Epidermal melanocyte (primary cell): Measurements from ENCODE around the gene KRT81.
"Not testable (repeated sequence)": the region's sequence is repeated elsewhere in the genome, so short reads cannot be mapped to it uniquely, and the experiment has no call there.

Experiments used
- DNase-seq: peaks from one replicate; pipeline ENCODE4 v3.0.0; 2011; ENCODE audit warnings: low spot score; ENCODE audit not compliant: insufficient read length

KRT81 gene

DNA sequence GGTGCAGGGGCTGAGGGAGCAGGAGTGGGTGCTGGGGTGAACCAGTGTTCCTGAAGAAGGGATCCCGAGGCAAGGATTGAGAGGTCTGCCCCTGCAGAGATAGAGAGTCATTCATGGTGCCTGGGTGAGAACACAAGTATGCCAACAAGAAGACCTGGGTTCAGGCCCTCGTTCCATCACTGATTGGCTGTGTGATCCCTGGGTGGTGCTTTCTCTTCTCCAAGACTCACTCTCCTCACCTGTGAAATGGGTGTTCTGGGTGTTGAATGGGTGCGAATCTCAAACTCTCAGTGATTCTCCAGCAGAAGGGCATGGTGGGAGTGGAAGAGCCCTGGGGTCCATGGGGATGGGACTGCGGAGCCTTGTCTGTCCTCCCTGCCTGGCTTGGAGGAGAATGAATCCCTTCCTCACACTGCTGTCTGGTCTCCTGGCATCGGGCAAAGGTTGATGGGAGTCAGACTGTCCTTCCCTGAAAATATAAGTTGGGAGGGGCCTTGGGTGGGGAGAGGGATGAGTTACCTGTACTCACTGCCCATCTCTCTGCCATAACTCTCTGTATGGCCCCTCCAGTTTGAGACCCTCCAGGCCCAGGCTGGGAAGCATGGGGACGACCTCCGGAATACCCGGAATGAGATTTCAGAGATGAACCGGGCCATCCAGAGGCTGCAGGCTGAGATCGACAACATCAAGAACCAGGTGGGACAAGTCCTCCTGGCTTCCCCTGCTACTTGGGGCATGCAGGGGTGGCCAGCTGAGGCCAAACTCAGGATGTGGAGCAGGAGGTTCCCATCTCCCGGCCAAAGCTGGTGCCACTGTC lies 48.7 kb downstream of the KRT81 start:
- no peak for DNase-seq

GRCh38 chr12:52241205-52241842 lies 50.0 kb downstream of the KRT81 start:
- no peak for DNase-seq

GRCh38 chr12:52240247-52240646 lies 51.1 kb downstream of the KRT81 start:
- not testable (repeated sequence) for DNase-seq

GRCh38 chr12:52239767-52240166 lies 51.6 kb downstream of the KRT81 start:
- DNase-seq: no peak

DNA sequence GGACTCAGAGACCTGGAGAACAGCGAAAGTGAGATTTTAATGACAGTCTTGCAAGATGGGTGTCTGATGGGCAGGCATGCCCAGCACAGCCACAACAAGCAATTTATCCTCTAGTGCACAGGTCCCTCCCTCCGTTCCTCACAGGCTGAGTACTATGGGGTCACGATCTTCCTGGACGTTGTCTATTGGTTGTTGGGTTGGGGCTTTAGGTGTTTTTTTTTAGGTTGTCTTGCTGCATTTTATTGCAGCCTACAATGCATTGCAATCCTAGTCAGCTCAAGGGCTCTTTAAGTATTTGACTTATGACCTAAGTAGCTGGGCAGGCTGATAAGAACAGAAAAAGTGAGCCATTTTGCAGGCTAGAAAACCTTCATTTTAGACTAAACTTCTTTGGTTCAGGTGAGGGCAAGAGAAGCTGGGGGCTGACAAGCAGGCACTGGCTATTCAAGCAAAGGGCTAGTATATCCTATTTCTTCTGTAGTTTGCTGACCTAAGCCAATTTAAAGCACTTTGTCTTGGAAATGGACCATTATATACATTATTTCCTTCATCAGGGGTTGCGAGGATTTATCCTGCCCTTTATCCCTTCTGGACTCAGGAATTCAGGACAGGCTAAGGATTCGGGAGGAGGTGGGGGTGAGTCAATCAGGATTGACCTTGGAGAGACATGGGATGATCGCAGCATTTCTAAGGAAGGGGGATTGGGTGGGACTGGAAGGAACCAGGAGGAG lies 52.3 kb downstream of the KRT81 start:
- DNase-seq: no peak

DNA sequence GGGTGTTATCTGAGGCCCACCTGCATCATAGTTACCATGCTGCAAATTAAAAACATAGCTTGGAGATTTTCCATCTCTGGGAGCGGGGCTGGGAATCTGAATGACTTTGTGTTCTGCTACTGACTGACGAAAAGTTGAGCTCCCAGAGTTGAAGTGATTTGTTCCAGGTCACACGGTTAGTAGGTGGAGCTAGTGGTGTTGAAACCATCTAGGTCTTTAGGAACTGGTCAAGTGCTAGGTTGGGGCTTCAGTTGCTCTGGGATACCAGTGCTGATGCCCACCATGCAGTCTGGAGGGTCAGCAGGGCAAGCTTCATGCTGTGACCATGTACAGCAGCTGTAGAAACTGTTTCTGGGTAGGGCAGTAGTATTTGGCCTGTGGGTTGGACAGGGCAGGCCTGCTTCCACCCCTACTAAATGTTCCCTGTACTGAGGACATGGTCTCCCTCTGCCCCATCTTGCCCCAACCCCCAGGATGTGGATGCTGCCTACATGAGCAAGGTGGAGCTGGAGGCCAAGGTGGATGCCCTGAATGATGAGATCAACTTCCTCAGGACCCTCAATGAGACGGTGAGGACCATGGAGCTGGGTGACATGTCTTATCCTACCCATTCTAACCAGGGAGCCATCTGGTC lies 53.0 kb downstream of the KRT81 start:
- DNase-seq: no peak

GRCh38 chr12:52236386-52237050 lies 54.8 kb downstream of the KRT81 start:
- DNase-seq: no peak
